Activated CD4-positive, alpha-beta T cell treated with anti-CD3 and anti-CD28 coated beads, Interleukin-2, amount 10 ng/mL, durations not matched to agents 24 days and 14 days (primary cell): Measurements from ENCODE around the gene GPR45. TPM values are rescaled to one million over a fixed set of nuclear protein-coding genes. Genes with fewer than 3 reads are reported as not detected.
"Not testable (repeated sequence)": the region's sequence is repeated elsewhere in the genome, so short reads cannot be mapped to it uniquely, and the experiment has no call there.

Experiments
- DNase-seq: peaks from one replicate; pipeline ENCODE4 v3.0.0; 2022
- H3K27ac Mint-ChIP-seq: one replicate; pipeline ENCODE4 v1.8.0; 2022; ENCODE audit warnings: mild to moderate bottlenecking, mixed read lengths
- H3K27me3 Mint-ChIP-seq: one replicate; pipeline ENCODE4 v1.8.0; 2022; ENCODE audit warnings: mixed read lengths
- H3K36me3 Mint-ChIP-seq: one replicate; pipeline ENCODE4 v1.8.0; 2022; ENCODE audit warnings: low read depth, mild to moderate bottlenecking, mixed read lengths
- H3K4me1 Mint-ChIP-seq: one replicate; pipeline ENCODE4 v1.8.0; 2021; ENCODE audit warnings: mixed read lengths
- H3K4me3 Mint-ChIP-seq: one replicate; pipeline ENCODE4 v1.8.0; 2022; ENCODE audit warnings: mild to moderate bottlenecking, moderate library complexity, mixed read lengths
- H3K9me3 Mint-ChIP-seq: one replicate; pipeline ENCODE4 v1.8.0; 2021; ENCODE audit warnings: mixed read lengths
- intact Hi-C: fragments of 100-400 bp; cut with micrococcal nuclease; formaldehyde crosslinking; loops from one replicate; pipeline ENCODE4 v1.15.1; 2023
- total RNA-seq: library from RNA; stranded (reverse); gene quantifications from 2 replicates; pipeline ENCODE4 v1.2.3, GENCODE V29; 2022

GPR45 gene
- total RNA-seq, 1 donor from 2014 or later, result not detected

DNA sequence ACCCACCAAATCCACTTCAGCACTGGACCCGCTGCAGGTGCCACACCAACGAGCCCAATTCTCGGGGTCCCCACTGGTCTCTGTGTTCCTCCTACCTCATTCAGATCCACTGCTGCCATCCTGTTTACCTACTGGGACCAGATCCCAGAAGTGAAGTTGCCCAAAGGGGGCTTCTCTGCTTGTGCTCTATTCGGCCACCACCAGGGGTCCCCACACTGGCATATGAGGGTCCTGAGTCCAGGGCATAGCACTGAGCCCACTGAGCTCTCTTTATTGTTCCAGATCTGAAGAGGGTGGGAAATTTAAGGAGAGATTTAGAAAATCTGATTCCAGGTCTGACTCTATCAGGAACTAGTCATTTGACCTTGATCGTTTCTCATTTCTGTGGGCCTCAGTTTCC lies 2.4 kb downstream of the GPR45 start:
- no peaks in the 10 kb centered on the region for H3K36me3 Mint-ChIP-seq
- no peak overlapping the region for H3K27ac Mint-ChIP-seq
- peaks cover under 1% of the 10 kb centered on the region for H3K27me3 Mint-ChIP-seq
- no peaks in the 10 kb centered on the region for H3K4me1 Mint-ChIP-seq
- intact Hi-C loops, result no loop called here
- H3K9me3 Mint-ChIP-seq, result no peaks in the 10 kb centered on the region
- DNase-seq, result no peak
- H3K4me3 Mint-ChIP-seq, result no peak overlapping the region

DNA sequence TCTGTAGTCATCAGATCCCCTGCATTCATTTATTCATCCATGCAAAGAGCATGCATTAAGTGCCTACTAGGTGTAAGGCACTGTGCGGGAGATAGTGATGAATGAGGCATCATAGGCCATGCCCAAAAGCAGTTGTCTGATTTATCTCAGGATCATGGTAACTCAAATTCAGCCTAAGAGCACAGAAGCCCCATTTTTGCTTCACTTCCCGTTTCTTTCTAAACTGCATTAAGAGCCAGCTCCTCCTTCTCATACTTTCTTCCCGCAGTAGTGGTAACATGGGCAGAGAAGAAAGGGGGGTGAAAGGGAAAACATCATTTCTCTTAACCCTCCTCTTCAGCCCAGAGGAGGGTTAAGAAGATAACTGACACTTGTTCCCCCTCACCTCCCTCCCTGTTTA lies 2.9 kb downstream of the GPR45 start:
- intact Hi-C loops, result no loop called here
- no peaks in the 10 kb centered on the region for H3K4me1 Mint-ChIP-seq
- no peak overlapping the region for H3K27ac Mint-ChIP-seq
- H3K27me3 Mint-ChIP-seq, result no peaks in the 10 kb centered on the region
- DNase-seq, result no peak
- no peak overlapping the region for H3K4me3 Mint-ChIP-seq
- H3K36me3 Mint-ChIP-seq, result no peaks in the 10 kb centered on the region
- H3K9me3 Mint-ChIP-seq, result no peaks in the 10 kb centered on the region

GRCh38 chr2:105248316-105249070 lies 7.0 kb downstream of the GPR45 start:
- H3K9me3 Mint-ChIP-seq, result no peaks in the 10 kb centered on the region
- H3K27ac Mint-ChIP-seq, result no peak overlapping the region
- no peak overlapping the region for H3K4me3 Mint-ChIP-seq
- H3K4me1 Mint-ChIP-seq, result no peaks in the 10 kb centered on the region
- DNase-seq, result no peak
- no peaks in the 10 kb centered on the region for H3K27me3 Mint-ChIP-seq
- no peaks in the 10 kb centered on the region for H3K36me3 Mint-ChIP-seq
- intact Hi-C loops, result loop anchor here (1.0 kb wide), 1 partner anchor 12 kb away; no protein-coding TSS in a partner anchor

DNA sequence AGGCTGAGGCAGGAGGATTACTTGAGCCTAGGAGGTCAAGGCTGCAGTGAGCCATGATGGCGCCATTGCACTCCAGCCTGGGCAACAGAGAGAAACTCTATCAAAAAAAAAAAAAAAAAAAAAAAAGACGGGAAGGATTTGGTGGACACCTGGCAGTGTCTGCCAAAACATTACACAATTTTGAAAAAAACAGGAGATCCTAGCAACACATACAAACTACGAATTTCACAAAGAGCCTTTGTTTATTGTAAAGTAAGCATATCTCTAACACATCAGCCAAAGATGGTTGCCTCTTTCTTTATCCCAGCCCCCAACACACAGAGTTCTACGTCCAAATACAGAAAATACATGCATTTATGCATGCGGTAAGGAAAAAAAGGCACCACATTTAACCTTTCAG lies 7.6 kb downstream of the GPR45 start:
- no peaks in the 10 kb centered on the region for H3K27me3 Mint-ChIP-seq
- H3K27ac Mint-ChIP-seq, result no peak overlapping the region
- intact Hi-C loops, result no loop called here
- H3K4me1 Mint-ChIP-seq, result no peaks in the 10 kb centered on the region
- H3K4me3 Mint-ChIP-seq, result no peak overlapping the region
- H3K36me3 Mint-ChIP-seq, result no peaks in the 10 kb centered on the region
- no peaks in the 10 kb centered on the region for H3K9me3 Mint-ChIP-seq
- no peak for DNase-seq

DNA sequence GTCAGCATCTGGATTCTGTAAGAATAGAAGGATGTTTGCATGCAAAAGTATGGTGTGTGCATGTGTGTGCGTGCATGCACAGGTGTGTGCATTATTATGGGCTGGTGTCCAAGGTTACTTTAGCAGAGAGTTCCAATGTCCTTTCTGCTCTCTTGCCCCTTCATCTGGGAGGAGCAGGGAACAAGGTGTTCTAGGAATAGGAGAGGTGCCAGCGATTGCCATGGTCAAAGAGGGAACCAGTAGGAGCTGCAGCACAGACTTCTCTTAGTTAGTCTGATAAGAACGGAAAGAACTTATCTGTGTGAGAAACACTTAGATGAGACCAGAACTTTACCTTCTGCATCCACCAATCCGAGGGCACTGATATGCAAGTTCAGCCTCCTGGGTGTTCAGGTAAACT lies 8.3 kb downstream of the GPR45 start:
- intact Hi-C loops, result no loop called here
- no peak overlapping the region for H3K4me3 Mint-ChIP-seq
- no peaks in the 10 kb centered on the region for H3K27me3 Mint-ChIP-seq
- no peaks in the 10 kb centered on the region for H3K36me3 Mint-ChIP-seq
- DNase-seq, result no peak
- no peak overlapping the region for H3K27ac Mint-ChIP-seq
- no peaks in the 10 kb centered on the region for H3K9me3 Mint-ChIP-seq
- no peaks in the 10 kb centered on the region for H3K4me1 Mint-ChIP-seq

DNA sequence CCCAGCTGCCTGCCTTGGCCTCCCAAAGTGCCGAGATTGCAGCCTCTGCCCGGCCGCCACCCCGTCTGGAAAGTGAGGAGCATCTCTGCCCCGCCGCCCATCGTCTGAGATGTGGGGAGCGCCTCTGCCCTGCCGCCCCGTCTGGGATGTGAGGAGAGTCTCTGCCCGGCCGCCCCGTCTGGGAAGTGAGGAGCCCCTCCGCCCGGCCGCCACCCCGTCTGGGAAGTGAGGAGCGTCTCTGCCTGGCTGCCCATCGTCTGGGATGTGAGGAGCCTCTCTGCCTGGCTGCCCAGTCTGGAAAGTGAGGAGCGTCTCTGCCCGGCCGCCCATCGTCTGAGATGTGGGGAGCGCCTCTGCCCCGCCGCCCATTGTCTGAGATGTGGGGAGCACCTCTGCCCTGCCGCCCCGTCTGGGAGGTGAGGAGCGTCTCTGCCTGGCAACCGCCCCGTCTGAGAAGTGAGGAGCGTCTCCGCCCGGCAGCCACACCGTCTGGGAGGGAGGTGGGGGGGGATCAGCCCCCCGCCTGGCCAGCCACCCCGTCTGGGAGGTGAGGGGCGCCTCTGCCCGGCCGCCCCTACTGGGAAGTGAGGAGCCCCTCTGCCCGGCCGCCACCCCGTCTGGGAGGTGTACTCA lies 9.6 kb downstream of the GPR45 start:
- H3K4me1 Mint-ChIP-seq, H3K9me3 Mint-ChIP-seq, DNase-seq, H3K27ac Mint-ChIP-seq, intact Hi-C loops, H3K36me3 Mint-ChIP-seq, H3K4me3 Mint-ChIP-seq, H3K27me3 Mint-ChIP-seq: not testable (repeated sequence)

- intact Hi-C loops, result no loop called here
- DNase-seq, result no peak
- Mint-ChIP-seq H3K36me3 (no peaks in the 10 kb centered on the region), H3K27me3 (peaks cover 2% of the 10 kb centered on the region), H3K27ac (no peak overlapping the region), H3K9me3 (no peaks in the 10 kb centered on the region), H3K4me3 (no peak overlapping the region), H3K4me1 (no peaks in the 10 kb centered on the region)
Measured at GRCh38 chr2:105252271-105252670, 10.7 kb downstream of the GPR45 start.

GRCh38 chr2:105254531-105255210 lies 13.1 kb downstream of the GPR45 start:
- Mint-ChIP-seq H3K4me3 (no peak overlapping the region), H3K4me1 (no peaks in the 10 kb centered on the region), H3K27ac (no peak overlapping the region)

DNA sequence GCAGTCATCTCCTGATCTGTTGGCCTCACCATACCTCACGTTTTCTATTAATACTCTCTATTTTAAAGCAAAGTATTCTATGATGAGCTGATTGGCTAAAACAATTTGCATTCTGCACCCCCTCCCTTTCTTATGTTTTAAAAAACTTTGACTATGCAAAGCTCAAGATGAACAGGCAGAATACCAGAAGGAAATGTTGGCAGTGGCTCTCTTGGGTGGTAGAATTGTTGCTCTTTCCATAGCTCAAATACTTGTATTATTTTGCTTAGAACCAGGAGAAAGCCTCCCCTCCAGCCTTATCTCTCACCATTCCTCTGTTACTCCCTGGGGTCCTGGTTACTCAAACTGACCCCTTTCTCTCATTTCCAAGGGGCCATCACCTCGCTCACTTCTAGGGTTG lies 14.4 kb downstream of the GPR45 start:
- DNase-seq, result no peak
- H3K4me1 Mint-ChIP-seq, result peaks cover 1% of the 10 kb centered on the region
- H3K36me3 Mint-ChIP-seq, result no peaks in the 10 kb centered on the region
- H3K27ac Mint-ChIP-seq, result no peak overlapping the region
- H3K9me3 Mint-ChIP-seq, result no peaks in the 10 kb centered on the region
- no peak overlapping the region for H3K4me3 Mint-ChIP-seq
- intact Hi-C loops, result no loop called here
- peaks cover 2% of the 10 kb centered on the region for H3K27me3 Mint-ChIP-seq

More at GRCh38 chr2:105254531-105255210, 13.1 kb downstream of the GPR45 start:
- H3K9me3 Mint-ChIP-seq, result no peaks in the 10 kb centered on the region
- no peak for DNase-seq
- H3K36me3 Mint-ChIP-seq, result no peaks in the 10 kb centered on the region
- peaks cover 2% of the 10 kb centered on the region for H3K27me3 Mint-ChIP-seq
- intact Hi-C loops, result no loop called here

GRCh38 chr2:105256431-105257047 lies 15.0 kb downstream of the GPR45 start:
- Mint-ChIP-seq H3K4me1 (peaks cover 3% of the 10 kb centered on the region), H3K36me3 (no peaks in the 10 kb centered on the region), H3K27ac (no peak overlapping the region), H3K27me3 (peaks cover 2% of the 10 kb centered on the region), H3K4me3 (no peak overlapping the region), H3K9me3 (no peaks in the 10 kb centered on the region)
- intact Hi-C loops, result no loop called here
- DNase-seq, result no peak

- H3K36me3 Mint-ChIP-seq, result no peaks in the 10 kb centered on the region
Measured at GRCh38 chr2:105257981-105258380, 16.4 kb downstream of the GPR45 start.

GRCh38 chr2:105258835-105259350 lies 17.4 kb downstream of the GPR45 start:
- no peak for DNase-seq
- Mint-ChIP-seq H3K9me3 (no peaks in the 10 kb centered on the region), H3K4me3 (no peak overlapping the region), H3K27ac (no peak overlapping the region), H3K4me1 (peaks cover 3% of the 10 kb centered on the region), H3K36me3 (peaks cover under 1% of the 10 kb centered on the region), H3K27me3 (peaks cover 2% of the 10 kb centered on the region)
- intact Hi-C loops, result no loop called here

More at GRCh38 chr2:105257981-105258380, 16.4 kb downstream of the GPR45 start:
- H3K27ac Mint-ChIP-seq, result no peak overlapping the region
- H3K4me3 Mint-ChIP-seq, result no peak overlapping the region
- DNase-seq, result no peak
- peaks cover 2% of the 10 kb centered on the region for H3K27me3 Mint-ChIP-seq
- H3K9me3 Mint-ChIP-seq, result no peaks in the 10 kb centered on the region
- intact Hi-C loops, result no loop called here
- peaks cover 3% of the 10 kb centered on the region for H3K4me1 Mint-ChIP-seq

DNA sequence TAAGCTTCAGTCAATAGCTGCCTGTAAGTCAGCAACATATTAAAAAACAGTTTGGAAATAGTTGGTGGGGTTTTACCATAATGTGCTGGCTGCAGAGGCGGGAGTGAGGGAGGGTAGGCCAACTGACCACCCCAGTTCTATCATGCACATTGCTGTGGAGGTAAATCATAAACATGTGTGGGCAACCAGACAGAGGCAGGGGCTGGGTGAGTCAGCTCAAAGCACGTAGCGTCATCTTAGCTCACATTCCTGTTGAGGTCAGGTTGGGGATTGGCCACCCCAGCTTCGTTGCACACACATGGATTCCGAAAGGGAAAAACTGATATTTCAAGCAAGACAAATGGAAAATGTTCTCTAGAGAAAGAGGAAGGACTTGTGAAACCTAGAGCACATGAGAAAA lies 19.5 kb downstream of the GPR45 start:
- H3K4me3 Mint-ChIP-seq, result no peak overlapping the region
- intact Hi-C loops, result no loop called here
- no peak for DNase-seq
- H3K36me3 Mint-ChIP-seq, result peaks cover 8% of the 10 kb centered on the region
- H3K27ac Mint-ChIP-seq, result no peak overlapping the region
- peaks cover 3% of the 10 kb centered on the region for H3K4me1 Mint-ChIP-seq
- peaks cover 2% of the 10 kb centered on the region for H3K27me3 Mint-ChIP-seq
- H3K9me3 Mint-ChIP-seq, result no peaks in the 10 kb centered on the region

- Mint-ChIP-seq H3K27me3 (no peaks in the 10 kb centered on the region), H3K4me1 (peaks cover 3% of the 10 kb centered on the region), H3K36me3 (peaks cover 16% of the 10 kb centered on the region), H3K9me3 (no peaks in the 10 kb centered on the region), H3K4me3 (no peak overlapping the region), H3K27ac (no peak overlapping the region)
- intact Hi-C loops, result no loop called here
- no peak for DNase-seq
Measured at GRCh38 chr2:105262651-105263091, 21.1 kb downstream of the GPR45 start.
